Fibroblast of mammary gland (primary cell): Measurements from ENCODE around the gene CASP2.
"Not testable (repeated sequence)": the region's sequence is repeated elsewhere in the genome, so short reads cannot be mapped to it uniquely, and the experiment has no call there.

Experiments used
- DNase-seq: peaks from one replicate; pipeline ENCODE4 v3.0.0-alpha.2; 2010; ENCODE audit warnings: low read depth
- H3K4me3 ChIP-seq: 2 replicates; pipeline ENCODE4 v1.5.1; 2011; ENCODE audit warnings: low read depth, mild to moderate bottlenecking, low read length, moderate library complexity; ENCODE audit not compliant: control insufficient read depth
- CTCF ChIP-seq: conservative IDR thresholded peaks from 2 replicates; pipeline ENCODE4 v1.5.1; 2011; ENCODE audit warnings: low read depth, low read length, inconsistent platforms; ENCODE audit not compliant: control insufficient read depth, insufficient read depth

Gene CASP2

GRCh38 chr7:143263266-143264195, 24.6 kb upstream of the CASP2 start, which contains the start of gene GSTK1:
TSS of gene GSTK1 (plus strand) at chr7:143263441. CDS start at chr7:143263514, 73 bp downstream.
- no peak for TF ChIP-seq CTCF
- peak within 1 kb of the TSS; percentile 89 for H3K4me3 ChIP-seq
- DNase-seq, result peak; percentile 51

GRCh38 chr7:143264196-143264568, 24.0 kb upstream of the CASP2 start:
- H3K4me3 ChIP-seq, result peak overlapping the region; percentile 89
- DNase-seq, result not testable (repeated sequence)

GRCh38 chr7:143265017-143265693, 23.0 kb upstream of the CASP2 start:
- TF ChIP-seq CTCF, result no peak
- no peak overlapping the region for H3K4me3 ChIP-seq
- DNase-seq, result peak; percentile 18

GRCh38 chr7:143269251-143269650, 18.9 kb upstream of the CASP2 start:
- no peak for DNase-seq
- H3K4me3 ChIP-seq, result no peak overlapping the region
- no peak for TF ChIP-seq CTCF

DNA sequence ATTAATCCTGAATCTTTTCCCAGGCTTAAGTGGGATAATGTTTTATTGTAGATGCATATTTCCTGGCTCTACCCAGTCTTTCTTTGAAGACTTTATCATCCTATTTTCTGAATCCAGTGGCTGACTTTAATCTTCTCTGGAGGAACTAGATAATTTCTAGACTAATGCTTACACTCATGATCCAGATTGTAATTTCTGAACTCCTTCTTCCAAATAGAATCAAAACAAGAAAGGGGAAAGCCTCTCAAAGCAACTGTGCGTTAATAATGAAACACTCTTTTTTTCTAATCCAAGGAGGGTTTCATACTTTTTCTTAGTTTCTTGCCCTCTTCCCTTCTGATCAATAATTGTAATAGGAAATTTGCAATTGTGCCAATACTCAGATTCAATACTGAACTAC, 16.9 kb upstream of the CASP2 start:
- no peak for TF ChIP-seq CTCF

DNA sequence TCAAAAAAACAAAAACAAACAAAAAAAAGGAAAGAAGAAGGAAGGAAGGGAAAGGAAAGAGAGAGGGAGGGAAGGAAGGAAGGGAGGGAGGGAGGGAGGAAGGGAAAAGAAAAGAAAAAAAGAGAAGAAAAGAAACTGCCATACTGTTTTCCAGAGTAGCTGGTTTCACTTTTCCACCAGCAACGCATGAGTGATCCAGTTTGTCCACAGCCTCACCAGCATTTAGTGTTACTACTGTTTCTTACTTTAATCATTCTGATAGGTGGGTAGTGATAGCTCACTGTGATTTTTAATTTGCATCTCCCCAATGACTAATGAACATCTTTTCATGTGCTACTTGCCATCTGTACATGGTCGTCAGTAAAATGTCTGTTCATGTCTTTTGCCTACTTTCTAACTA, 15.3 kb upstream of the CASP2 start:
- TF ChIP-seq CTCF, result no peak
- no peak overlapping the region for H3K4me3 ChIP-seq
- no peak for DNase-seq

More for the DNA sequence above, 16.9 kb upstream of the CASP2 start:
- no peak overlapping the region for H3K4me3 ChIP-seq
- DNase-seq, result no peak
